Forelimb muscle (tissue), 1 donor: Measurements from ENCODE around the gene CPLANE1. TPM values are rescaled to one million over a fixed set of nuclear protein-coding genes. Genes with fewer than 3 reads are reported as not detected.
A peak's percentile ranks its signal among the peaks of the same experiment; 100 is the strongest.
"Not testable (repeated sequence)": the region's sequence is repeated elsewhere in the genome, so short reads cannot be mapped to it uniquely, and the experiment has no call there.

Source experiments
- DNase-seq: peaks from one replicate; pipeline ENCODE4 v3.0.0-alpha.2; 2013; ENCODE audit warnings: low read depth
- polyA plus RNA-seq: library from polyadenylated mRNA; unstranded; fragments of 120-200 nt; gene quantifications from one replicate; pipeline ENCODE4 v1.2.1, GENCODE V29; 2013; ENCODE audit not compliant: insufficient read length

Gene CPLANE1
- polyA plus RNA-seq, 1 donor, result 17.9 TPM

DNA sequence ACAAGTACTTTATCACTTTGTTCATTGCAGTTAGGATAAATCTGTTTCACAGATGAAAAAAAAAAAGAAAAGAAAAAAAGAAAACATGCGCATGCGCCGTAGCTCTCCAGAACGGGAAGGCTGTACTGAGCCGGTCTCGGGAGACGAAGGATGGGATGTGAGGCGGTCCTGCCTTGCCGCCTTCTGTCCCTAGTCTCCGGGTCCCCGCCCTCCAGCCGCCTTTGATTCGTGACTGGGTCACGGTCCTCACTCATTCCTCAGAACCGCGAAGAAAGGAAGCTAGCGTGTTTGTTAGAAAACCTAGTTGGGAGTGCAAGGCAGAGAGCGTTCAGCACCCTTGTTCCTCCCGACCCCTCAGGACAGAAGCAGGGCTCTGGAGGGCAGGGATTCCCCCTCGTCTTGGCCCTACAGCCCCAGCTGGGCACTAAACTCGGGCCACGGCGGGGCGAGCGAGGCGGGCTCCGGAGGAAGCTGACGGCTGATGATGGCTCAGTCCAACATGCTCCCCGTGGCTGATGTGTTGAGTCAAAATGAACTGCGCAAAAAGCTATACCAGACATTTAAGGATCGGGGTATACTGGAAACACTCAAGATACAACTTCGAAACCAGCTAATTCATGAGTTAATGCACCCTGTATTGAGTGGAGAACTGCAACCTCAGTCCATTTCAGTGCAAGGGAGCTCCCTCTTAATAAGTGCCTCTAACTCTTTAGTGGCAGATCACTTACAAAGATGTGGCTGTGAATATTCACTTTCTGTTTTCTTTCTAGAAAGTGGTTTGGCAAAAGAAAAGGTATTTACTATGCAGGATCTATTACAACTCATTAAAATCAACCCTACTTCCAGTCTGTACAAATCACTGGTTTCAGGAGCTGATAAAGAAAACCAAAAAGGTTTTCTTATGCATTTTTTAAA lies 40.0 kb downstream of the CPLANE1 start:
- DNase-seq, result peak; percentile 5

DNA sequence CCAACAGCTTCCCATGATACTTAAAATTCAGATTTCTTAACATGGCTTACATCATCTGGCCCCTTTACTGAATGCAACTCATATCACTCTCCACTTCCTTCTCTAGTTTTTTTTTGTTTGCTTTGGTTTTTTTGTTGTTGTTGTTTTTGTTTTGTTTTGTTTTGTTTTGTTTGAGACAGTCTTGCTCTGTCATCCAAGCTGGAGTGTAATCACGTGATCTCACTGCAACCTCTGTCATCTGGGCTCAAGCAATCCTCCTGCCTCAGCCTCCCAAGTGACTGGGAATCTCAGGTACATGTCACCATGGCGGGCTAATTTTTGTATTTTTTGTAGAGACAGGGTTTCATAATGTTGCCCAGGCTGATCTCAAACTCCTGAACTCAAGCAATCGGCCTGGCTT lies 41.4 kb downstream of the CPLANE1 start:
- no peak for DNase-seq

GRCh38 chr5:37206736-37207135 lies 42.4 kb downstream of the CPLANE1 start:
- no peak for DNase-seq

- DNase-seq, result no peak
These were observed 50.3 kb downstream of the CPLANE1 start for GRCh38 chr5:37198842-37199241.

GRCh38 chr5:37198061-37198460 lies 51.1 kb downstream of the CPLANE1 start:
- no peak for DNase-seq

GRCh38 chr5:37197340-37198050 lies 51.7 kb downstream of the CPLANE1 start:
- DNase-seq, result no peak

GRCh38 chr5:37190592-37190991 lies 58.6 kb downstream of the CPLANE1 start:
- no peak for DNase-seq

- DNase-seq, result no peak
These were observed 59.8 kb downstream of the CPLANE1 start for GRCh38 chr5:37189355-37189754.

GRCh38 chr5:37187465-37187977 lies 61.7 kb downstream of the CPLANE1 start:
- DNase-seq, result no peak

- DNase-seq, result no peak
These were observed 64.3 kb downstream of the CPLANE1 start for GRCh38 chr5:37184748-37185364.

DNA sequence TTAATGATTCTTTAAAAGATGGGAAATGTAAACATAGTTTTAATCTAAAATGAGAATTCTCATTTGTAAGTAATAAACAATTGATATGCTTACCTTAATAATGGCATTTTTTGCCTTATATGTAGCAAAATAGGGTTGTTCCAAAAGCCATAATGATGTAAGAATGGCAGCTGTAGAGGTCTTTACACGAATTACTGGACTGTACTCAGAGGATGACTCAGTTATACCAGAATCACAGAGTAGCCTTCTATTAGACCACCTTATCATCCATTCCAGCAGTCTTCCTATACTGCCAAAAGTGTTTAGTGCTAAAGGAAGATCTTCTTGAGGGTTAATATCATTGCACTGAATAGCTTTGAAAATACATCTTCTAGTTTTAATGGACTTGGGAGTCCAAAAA lies 66.5 kb downstream of the CPLANE1 start:
- no peak for DNase-seq

- no peak for DNase-seq
These were observed 74.2 kb downstream of the CPLANE1 start for GRCh38 chr5:37174928-37175327.

GRCh38 chr5:37172957-37173356 lies 76.2 kb downstream of the CPLANE1 start:
- no peak for DNase-seq

- DNase-seq, result no peak
These were observed 78.3 kb downstream of the CPLANE1 start for GRCh38 chr5:37170856-37171255.

GRCh38 chr5:37166197-37166596 lies 83.0 kb downstream of the CPLANE1 start:
- no peak for DNase-seq

GRCh38 chr5:37165761-37166160 lies 83.4 kb downstream of the CPLANE1 start:
- DNase-seq, result no peak

GRCh38 chr5:37153661-37154060 lies 95.5 kb downstream of the CPLANE1 start:
- DNase-seq, result no peak

DNA sequence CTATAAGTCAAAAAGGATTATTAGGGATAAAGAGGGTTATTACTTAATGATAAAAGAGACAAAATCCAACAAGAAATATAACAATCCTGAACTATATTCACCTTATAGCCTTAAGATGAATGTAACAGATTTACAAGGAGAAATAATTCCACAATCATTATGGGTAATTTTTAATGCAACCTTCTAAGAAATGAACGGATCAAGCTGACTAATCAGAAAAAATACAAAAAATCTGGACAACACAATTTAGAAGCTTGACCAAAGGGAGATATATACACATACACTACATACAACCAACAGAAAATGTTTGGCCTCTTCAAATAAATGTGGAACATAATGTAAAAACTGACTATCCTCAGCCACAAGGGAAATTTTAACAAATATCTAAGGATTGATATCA lies 102.3 kb downstream of the CPLANE1 start:
- DNase-seq, result no peak

DNA sequence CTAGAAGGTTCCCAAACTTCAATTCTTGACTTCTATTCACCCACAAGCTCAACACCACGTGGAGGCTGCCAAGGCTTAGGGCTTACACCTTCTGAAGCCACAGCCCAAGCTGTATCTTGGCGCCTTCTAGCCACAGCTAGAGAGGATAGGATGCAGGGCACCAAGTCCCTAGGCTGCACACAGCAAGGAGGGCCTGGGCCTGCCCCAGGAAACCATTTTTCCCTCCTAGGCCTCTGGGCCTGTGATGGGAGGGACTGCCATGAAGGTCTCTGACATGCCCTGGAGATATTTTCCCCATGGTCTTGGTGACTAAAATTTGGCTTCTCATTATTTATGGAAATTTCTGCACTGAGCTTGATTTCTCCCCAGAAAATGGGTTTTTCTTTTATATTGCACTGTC lies 112.5 kb downstream of the CPLANE1 start:
- no peak for DNase-seq

- not testable (repeated sequence) for DNase-seq
These were observed 113.9 kb downstream of the CPLANE1 start for GRCh38 chr5:37135312-37135711.

GRCh38 chr5:37133939-37134338 lies 115.2 kb downstream of the CPLANE1 start:
- DNase-seq, result no peak

DNA sequence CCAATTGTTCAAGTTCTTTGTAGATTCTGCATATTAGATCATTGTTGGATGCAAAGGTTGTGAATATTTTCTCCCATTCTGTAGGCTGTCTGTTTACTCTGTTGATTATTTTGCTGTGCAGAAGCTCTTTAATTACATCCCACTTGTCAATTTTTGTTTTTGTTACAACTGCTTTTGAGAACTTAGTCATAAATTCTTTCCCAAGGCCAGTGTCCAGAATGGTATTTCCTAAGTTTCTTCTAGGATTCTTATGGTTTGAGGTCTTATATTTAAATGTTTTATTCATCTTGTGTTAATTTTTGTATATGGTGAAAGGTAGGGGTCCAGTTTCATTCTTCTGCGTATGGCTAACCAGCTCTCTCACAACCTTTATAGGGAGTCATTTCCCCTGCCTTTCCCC lies 116.5 kb downstream of the CPLANE1 start:
- DNase-seq, result no peak
